Hepatocyte (in vitro differentiated cells): ENCODE results near the gene LGALS4. TPM values are rescaled to one million over a fixed set of nuclear protein-coding genes. Genes with fewer than 3 reads are reported as not detected.
"Not testable (repeated sequence)": the region's sequence is repeated elsewhere in the genome, so short reads cannot be mapped to it uniquely, and the experiment has no call there.

Source experiments
- DNase-seq: peaks from one replicate; pipeline ENCODE4 v3.0.0-alpha.2; 2016; ENCODE audit warnings: low spot score
- H2AFZ ChIP-seq: fragments of 200-600 bp; sonication (generic); 2 replicates; pipeline ENCODE4 v1.6.0; 2016; ENCODE audit warnings: antibody characterized with exemption, mild to moderate bottlenecking
- H3K27ac ChIP-seq: fragments of 200-600 bp; sonication (generic); 2 replicates; pipeline ENCODE4 v1.5.1; 2016; ENCODE audit warnings: mild to moderate bottlenecking
- H3K27me3 ChIP-seq: fragments of 200-600 bp; sonication (generic); 2 replicates; pipeline ENCODE4 v1.6.1; 2016
- H3K36me3 ChIP-seq: fragments of 200-600 bp; sonication (generic); replicated peaks from 2 replicates; pipeline ENCODE4 v1.5.1; 2016; ENCODE audit warnings: low read depth; ENCODE audit not compliant: insufficient read depth
- H3K4me1 ChIP-seq: fragments of 200-600 bp; sonication (generic); 2 replicates; pipeline ENCODE4 v1.5.1; 2016; ENCODE audit warnings: mild to moderate bottlenecking, moderate library complexity; ENCODE audit not compliant: insufficient read depth
- H3K4me2 ChIP-seq: fragments of 200-600 bp; sonication (generic); 2 replicates; pipeline ENCODE4 v1.6.0; 2016
- H3K4me3 ChIP-seq: fragments of 200-600 bp; sonication (generic); 2 replicates; pipeline ENCODE4 v1.5.1; 2016; ENCODE audit warnings: mild to moderate bottlenecking
- H3K79me2 ChIP-seq: fragments of 200-600 bp; sonication (generic); 2 replicates; pipeline ENCODE4 v1.6.0; 2017; ENCODE audit warnings: mild to moderate bottlenecking
- H3K9me2 ChIP-seq: fragments of 200-600 bp; sonication (generic); replicated peaks from 2 replicates; pipeline ENCODE4 v1.6.0; 2017; ENCODE audit warnings: mild to moderate bottlenecking; ENCODE audit not compliant: insufficient read depth
- H3K9me3 ChIP-seq: fragments of 200-600 bp; sonication (generic); 2 replicates; pipeline ENCODE4 v1.5.1; 2016; ENCODE audit warnings: low read depth, mild to moderate bottlenecking
- H4K20me1 ChIP-seq: fragments of 200-600 bp; sonication (generic); 2 replicates; pipeline ENCODE4 v1.6.0; 2016; ENCODE audit warnings: mild to moderate bottlenecking; ENCODE audit not compliant: insufficient read depth, poor library complexity, severe bottlenecking
- EZH2 ChIP-seq: fragments of 200-600 bp; sonication (generic); IDR thresholded peaks from 2 replicates; pipeline ENCODE4 v1.6.1; 2016; ENCODE audit warnings: antibody characterized with exemption, mild to moderate bottlenecking, borderline replicate concordance
- EZH2phosphoT487 ChIP-seq: fragments of 200-600 bp; sonication (generic); IDR thresholded peaks from one replicate; pipeline ENCODE4 v1.6.1; 2018; ENCODE audit warnings: antibody characterized with exemption, mild to moderate bottlenecking, low read depth, moderate library complexity; ENCODE audit not compliant: unreplicated experiment, severe bottlenecking
- WGBS: methylation state at CpG from one replicate; pipeline ENCODE4 v1.1.6; 2016; ENCODE audit warnings: low lambda C conversion rate; ENCODE audit errors: missing lambda C conversion rate; 5-methylcytosine and 5-hydroxymethylcytosine counted together
- polyA plus RNA-seq: library from polyadenylated mRNA; unstranded; fragments of >200 nt; fragmentation: Nextera tagmentation; extraction: Ambion mirVana; gene quantifications from 2 replicates; pipeline ENCODE4 v1.2.1, GENCODE V29; 2016
- total RNA-seq: library from RNA; depleted of rRNA; stranded (reverse); fragments of >200 nt; gene quantifications from 2 replicates; pipeline ENCODE4 v1.2.3, GENCODE V29; 2014
- TF ChIP-seq, protein P1 (sequence below): fragments of 200-600 bp; sonication (generic); IDR thresholded peaks from 2 replicates; pipeline ENCODE4 v1.5.1; 2016; ENCODE audit warnings: antibody characterized with exemption, mild to moderate bottlenecking; ENCODE audit not compliant: poor library complexity

The LGALS4 gene
- total and polyA plus RNA-seq, 2 experiments from 2014 or later: 147 to 199 TPM

DNA sequence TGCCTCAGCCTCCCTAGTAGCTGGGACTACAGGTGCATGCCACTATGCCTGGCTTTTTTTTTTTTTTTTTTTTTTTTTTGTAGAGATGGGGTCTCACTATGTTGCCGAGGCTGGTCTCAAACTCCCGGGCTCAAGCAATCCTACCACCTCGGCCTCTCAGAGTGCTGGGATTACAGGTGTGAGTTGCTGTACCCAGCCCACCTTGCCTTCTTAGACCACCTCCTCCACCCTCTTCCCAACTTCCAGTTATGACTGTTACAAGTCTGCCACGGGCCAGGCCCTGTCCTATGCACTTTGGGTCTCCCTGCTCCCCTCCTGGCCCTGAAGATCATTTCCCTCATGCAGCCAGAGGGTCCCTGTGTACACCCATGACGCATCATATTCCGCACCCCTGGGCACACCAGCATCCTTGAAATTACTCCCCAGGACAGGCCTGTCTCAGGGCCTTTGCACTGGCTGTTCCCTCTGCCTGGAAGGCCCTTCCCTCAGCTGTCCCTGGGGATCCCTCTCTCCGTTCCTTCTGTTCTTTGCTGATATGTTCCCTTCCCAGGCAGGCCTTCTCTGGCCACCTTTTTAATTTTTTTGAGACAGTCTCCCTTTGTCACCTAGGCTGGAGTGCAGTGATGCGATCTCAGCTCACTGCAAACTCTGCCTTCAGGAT is 3.0 kb downstream of the LGALS4 start:
- no peaks in the 10 kb centered on the region for H3K27me3 ChIP-seq
- peaks cover 7% of the 10 kb centered on the region for H3K79me2 ChIP-seq
- H3K27ac ChIP-seq: no peak overlapping the region
- no peaks in the 10 kb centered on the region for H3K36me3 ChIP-seq
- WGBS: 96% methylated on average over 6 of the region's 8 CpGs
- no peak overlapping the region for H3K4me2 ChIP-seq
- no peaks in the 10 kb centered on the region for H3K9me2 ChIP-seq
- peaks cover 12% of the 10 kb centered on the region for H3K4me1 ChIP-seq
- no peaks in the 10 kb centered on the region for H4K20me1 ChIP-seq
- DNase-seq: no peak
- H2AFZ ChIP-seq: no peak overlapping the region
- TF ChIP-seq, protein P1, sequence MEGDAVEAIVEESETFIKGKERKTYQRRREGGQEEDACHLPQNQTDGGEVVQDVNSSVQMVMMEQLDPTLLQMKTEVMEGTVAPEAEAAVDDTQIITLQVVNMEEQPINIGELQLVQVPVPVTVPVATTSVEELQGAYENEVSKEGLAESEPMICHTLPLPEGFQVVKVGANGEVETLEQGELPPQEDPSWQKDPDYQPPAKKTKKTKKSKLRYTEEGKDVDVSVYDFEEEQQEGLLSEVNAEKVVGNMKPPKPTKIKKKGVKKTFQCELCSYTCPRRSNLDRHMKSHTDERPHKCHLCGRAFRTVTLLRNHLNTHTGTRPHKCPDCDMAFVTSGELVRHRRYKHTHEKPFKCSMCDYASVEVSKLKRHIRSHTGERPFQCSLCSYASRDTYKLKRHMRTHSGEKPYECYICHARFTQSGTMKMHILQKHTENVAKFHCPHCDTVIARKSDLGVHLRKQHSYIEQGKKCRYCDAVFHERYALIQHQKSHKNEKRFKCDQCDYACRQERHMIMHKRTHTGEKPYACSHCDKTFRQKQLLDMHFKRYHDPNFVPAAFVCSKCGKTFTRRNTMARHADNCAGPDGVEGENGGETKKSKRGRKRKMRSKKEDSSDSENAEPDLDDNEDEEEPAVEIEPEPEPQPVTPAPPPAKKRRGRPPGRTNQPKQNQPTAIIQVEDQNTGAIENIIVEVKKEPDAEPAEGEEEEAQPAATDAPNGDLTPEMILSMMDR: no peak
- no peaks in the 10 kb centered on the region for H3K9me3 ChIP-seq
- no peak overlapping the region for H3K4me3 ChIP-seq

DNA sequence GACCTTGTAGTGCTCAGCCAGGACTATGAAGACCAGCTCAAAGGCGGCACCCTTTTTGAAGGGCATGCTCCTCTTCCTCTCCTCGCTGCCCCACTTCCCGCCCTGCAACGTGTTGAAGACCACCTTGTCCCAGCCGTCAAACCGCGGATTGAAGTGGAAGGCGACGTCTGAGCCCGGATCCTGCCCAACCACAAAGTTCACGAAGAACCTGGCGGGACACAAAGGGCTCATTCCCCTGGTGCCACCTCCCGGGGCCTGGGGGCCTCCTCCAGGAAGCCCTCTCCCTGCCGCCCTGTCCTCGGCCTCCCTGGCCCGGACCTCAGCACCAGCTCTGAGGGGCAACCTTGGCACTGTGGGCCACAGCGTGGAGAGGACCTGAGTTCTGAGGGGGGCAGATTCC is 4.0 kb downstream of the LGALS4 start:
- Histone ChIP-seq H3K4me1 (peaks cover 12% of the 10 kb centered on the region), H3K79me2 (peaks cover 7% of the 10 kb centered on the region), H3K9me2 (no peaks in the 10 kb centered on the region), H3K9me3 (no peaks in the 10 kb centered on the region), H3K4me2 (no peak overlapping the region), H4K20me1 (no peaks in the 10 kb centered on the region), H3K4me3 (no peak overlapping the region), H2AFZ (no peak overlapping the region), H3K27me3 (no peaks in the 10 kb centered on the region), H3K36me3 (no peaks in the 10 kb centered on the region), H3K27ac (peak overlapping the region; percentile 92)
- DNase-seq: no peak
- no peak for TF ChIP-seq EZH2phosphoT487
- no peak for TF ChIP-seq EZH2
- TF ChIP-seq, protein P1: no peak
- 93% methylated on average over 17 of the region's 17 CpGs for WGBS

GRCh38 chr19:38807374-38808098 is 5.2 kb downstream of the LGALS4 start:
- H3K27me3 ChIP-seq, H3K36me3 ChIP-seq, DNase-seq, H3K79me2 ChIP-seq, H2AFZ ChIP-seq, H3K9me2 ChIP-seq, H3K4me2 ChIP-seq, H3K4me1 ChIP-seq, H4K20me1 ChIP-seq, H3K9me3 ChIP-seq, H3K4me3 ChIP-seq: not testable (repeated sequence)
- peak overlapping the region; percentile 92 for H3K27ac ChIP-seq
- WGBS: 85% methylated on average over 17 of the region's 18 CpGs

DNA sequence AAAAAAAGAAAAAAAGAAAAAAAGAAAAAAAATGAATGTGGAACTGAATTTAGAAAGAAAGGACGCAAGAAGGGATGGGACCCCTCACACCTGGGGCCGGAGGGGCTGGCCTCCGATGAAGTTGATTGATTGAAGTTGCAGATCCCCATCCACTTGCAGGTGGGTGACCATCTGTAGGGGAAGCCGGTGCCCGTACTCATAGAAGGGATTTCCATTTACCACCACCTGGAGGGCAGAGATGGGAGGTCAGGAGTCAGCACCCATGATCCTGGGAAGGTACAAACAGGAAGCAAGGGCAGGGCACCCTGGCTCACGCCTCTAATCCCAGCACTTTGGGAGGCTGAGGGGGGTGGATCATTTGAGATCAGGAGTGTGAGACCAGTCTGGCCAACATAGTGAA is 6.4 kb downstream of the LGALS4 start:
- H3K27me3 ChIP-seq: no peaks in the 10 kb centered on the region
- no peak for TF ChIP-seq EZH2phosphoT487
- no peak for TF ChIP-seq EZH2
- TF ChIP-seq, protein P1: no peak
- no peaks in the 10 kb centered on the region for H3K9me3 ChIP-seq
- DNase-seq: no peak
- no peaks in the 10 kb centered on the region for H3K36me3 ChIP-seq
- no peak overlapping the region for H3K4me2 ChIP-seq
- H3K27ac ChIP-seq: no peak overlapping the region
- WGBS: 90% methylated on average over 6 of the region's 6 CpGs
- H3K4me3 ChIP-seq: no peak overlapping the region
- no peaks in the 10 kb centered on the region for H3K9me2 ChIP-seq
- peaks cover 2% of the 10 kb centered on the region for H3K79me2 ChIP-seq
- H2AFZ ChIP-seq: no peak overlapping the region
- peaks cover 3% of the 10 kb centered on the region for H3K4me1 ChIP-seq
- H4K20me1 ChIP-seq: no peaks in the 10 kb centered on the region
